Naive B cell (primary cell): ENCODE results near the gene PTCD1. TPM values are rescaled to one million over a fixed set of nuclear protein-coding genes. Genes with fewer than 3 reads are reported as not detected.
"Not testable (repeated sequence)": the region's sequence is repeated elsewhere in the genome, so short reads cannot be mapped to it uniquely, and the experiment has no call there.

Experiments used
- ATAC-seq, 2 donors: fragments of 150-1000 bp; cut with Tn5 transposase; 2 replicates each; pipeline ENCODE4 v1.10.0; 2021; ENCODE audit warnings: low read depth in 2 of 2, mild to moderate bottlenecking in 2 of 2, moderate library complexity in 2 of 2
- DNase-seq: peaks from one replicate; pipeline ENCODE4 v3.0.0; 2022
- H3K27ac Mint-ChIP-seq, 6 donors: one replicate each; pipeline ENCODE4 v1.8.0; 2020 to 2022; ENCODE audit warnings: mild to moderate bottlenecking in 6 of 6, mixed read lengths in 6 of 6, moderate library complexity in 5 of 6, inconsistent platforms in 2 of 6
- H3K27me3 Mint-ChIP-seq, 3 donors: one replicate each; pipeline ENCODE4 v1.8.0; 2021 to 2022; ENCODE audit warnings: mixed read lengths in 3 of 3, mild to moderate bottlenecking in 1 of 3
- H3K36me3 Mint-ChIP-seq, 2 donors: one replicate each; pipeline ENCODE4 v1.8.0; 2020 to 2022; ENCODE audit warnings: mixed read lengths in 2 of 2, inconsistent platforms in 1 of 2, mild to moderate bottlenecking in 1 of 2
- H3K4me1 Mint-ChIP-seq, 3 donors: one replicate each; pipeline ENCODE4 v1.8.0; 2020 to 2022; ENCODE audit warnings: mixed read lengths in 3 of 3, inconsistent platforms in 1 of 3, mild to moderate bottlenecking in 1 of 3, moderate library complexity in 1 of 3
- H3K4me3 Mint-ChIP-seq, 8 donors: one replicate each; pipeline ENCODE4 v1.8.0; 2020 to 2022; ENCODE audit warnings: mild to moderate bottlenecking in 8 of 8, mixed read lengths in 8 of 8, moderate library complexity in 8 of 8, inconsistent platforms in 2 of 8
- H3K9me3 Mint-ChIP-seq, 7 donors: one replicate each; pipeline ENCODE4 v1.8.0; 2020 to 2022; ENCODE audit warnings: mixed read lengths in 7 of 7, mild to moderate bottlenecking in 5 of 7, inconsistent platforms in 2 of 7, moderate library complexity in 1 of 7
- polyA plus RNA-seq, 6 donors: library from polyadenylated mRNA; unstranded; fragments of 300-500 nt; fragmentation: Illumina TruSeq; gene quantifications; one replicate each; pipeline ENCODE4 v1.2.3, GENCODE V29; 2021; ENCODE audit warnings: low read depth in 6 of 6

Gene PTCD1
- polyA plus RNA-seq, 6 donors from 2014 or later, result 2.3 to 6.3 (median 3.5) TPM

DNA sequence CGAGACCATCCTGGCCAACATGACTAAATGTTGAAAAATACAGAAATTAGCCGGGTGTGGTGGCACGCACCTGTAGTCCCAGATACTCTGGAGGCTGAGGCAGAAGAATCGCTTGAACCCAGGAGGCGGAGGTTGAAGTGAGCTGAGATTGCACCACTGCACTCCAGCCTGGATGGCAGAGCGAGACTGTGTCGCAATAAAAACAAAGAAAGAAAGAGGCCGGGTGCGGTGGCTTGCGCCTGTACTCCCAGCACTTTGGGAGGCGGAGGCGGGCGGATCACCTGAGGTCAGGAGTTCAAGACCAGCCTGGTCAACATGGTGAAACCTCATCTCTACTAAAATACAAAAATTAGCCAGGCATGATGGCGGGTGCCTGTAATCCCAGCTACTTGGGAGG, 51.4 kb downstream of the PTCD1 start:
- not testable (repeated sequence) for H3K27me3 Mint-ChIP-seq, H3K9me3 Mint-ChIP-seq, H3K36me3 Mint-ChIP-seq, DNase-seq, ATAC-seq
- Mint-ChIP-seq H3K4me1 (peaks cover 13 to 42% (median 27%) of the 10 kb centered on the region in 3 donors), H3K27ac (peak overlapping the region in 2 of 6 donors; percentile 42 to 94), H3K4me3 (peak overlapping the region in 1 of 8 donors; percentile 21)

GRCh38 chr7:99386584-99387238, 51.9 kb downstream of the PTCD1 start:
- ATAC-seq (peak; percentile 53 to 65), DNase-seq (peak; percentile 25)
- H3K36me3 Mint-ChIP-seq, result no peaks in the 10 kb centered on the region
- peaks cover 13 to 42% (median 27%) of the 10 kb centered on the region in 3 donors for H3K4me1 Mint-ChIP-seq
- H3K4me3 Mint-ChIP-seq, result no peak overlapping the region
- no peaks in the 10 kb centered on the region for H3K9me3 Mint-ChIP-seq
- peak overlapping the region in 4 of 6 donors; percentile 42 to 94 (median 82) for H3K27ac Mint-ChIP-seq
- no peaks in the 10 kb centered on the region for H3K27me3 Mint-ChIP-seq

GRCh38 chr7:99385564-99385963, 53.0 kb downstream of the PTCD1 start:
- no peaks in the 10 kb centered on the region for H3K27me3 Mint-ChIP-seq
- no peaks in the 10 kb centered on the region for H3K36me3 Mint-ChIP-seq
- DNase-seq, result no peak
- peaks cover 21 to 52% (median 38%) of the 10 kb centered on the region in 3 donors for H3K4me1 Mint-ChIP-seq
- no peaks in the 10 kb centered on the region for H3K9me3 Mint-ChIP-seq
- no peak overlapping the region for H3K4me3 Mint-ChIP-seq
- ATAC-seq, result no peak
- peak overlapping the region in 4 of 6 donors; percentile 30 to 94 (median 68) for H3K27ac Mint-ChIP-seq

GRCh38 chr7:99384523-99384922, 54.1 kb downstream of the PTCD1 start:
- Mint-ChIP-seq H3K36me3 (no peaks in the 10 kb centered on the region), H3K4me3 (peak overlapping the region in 2 of 8 donors; percentile 1 to 16), H3K4me1 (peaks cover 28 to 62% (median 48%) of the 10 kb centered on the region in 3 donors), H3K9me3 (no peaks in the 10 kb centered on the region), H3K27me3 (no peaks in the 10 kb centered on the region), H3K27ac (peak overlapping the region in 5 of 6 donors; percentile 42 to 94 (median 86))
- ATAC-seq (no peak), DNase-seq (no peak)

- DNase-seq, result no peak
- H3K36me3 Mint-ChIP-seq, result peaks cover 0 to 5% of the 10 kb centered on the region in 2 donors
- H3K4me3 Mint-ChIP-seq, result peak overlapping the region in 2 of 8 donors; percentile 1 to 5
- H3K9me3 Mint-ChIP-seq, result no peaks in the 10 kb centered on the region
- H3K4me1 Mint-ChIP-seq, result peaks cover 34 to 69% (median 55%) of the 10 kb centered on the region in 3 donors
- ATAC-seq, result no peak
- peak overlapping the region in 5 of 6 donors; percentile 56 to 94 (median 89) for H3K27ac Mint-ChIP-seq
- no peaks in the 10 kb centered on the region for H3K27me3 Mint-ChIP-seq
Measured at GRCh38 chr7:99383791-99384370, 54.7 kb downstream of the PTCD1 start.

DNA sequence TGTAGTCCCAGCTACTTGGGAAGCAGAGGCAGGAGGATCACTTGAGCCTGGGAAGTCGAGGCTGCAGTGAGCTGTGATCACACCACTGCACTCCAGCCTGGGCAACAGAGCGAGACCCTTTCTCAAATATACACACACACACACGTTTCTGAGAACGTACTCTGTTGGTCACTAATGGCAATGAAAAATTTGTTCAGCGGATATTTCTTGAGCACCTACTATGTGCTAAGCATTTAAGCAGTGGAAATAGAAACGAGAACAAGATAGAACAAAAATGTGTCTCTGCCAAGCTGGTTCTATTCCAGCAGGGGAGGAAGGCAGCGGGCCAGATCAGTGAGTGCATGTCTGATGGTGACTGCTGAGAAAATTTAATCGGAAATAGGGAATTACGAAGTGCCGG, 55.4 kb downstream of the PTCD1 start:
- H3K9me3 Mint-ChIP-seq, result no peaks in the 10 kb centered on the region
- peaks cover 0 to 5% of the 10 kb centered on the region in 2 donors for H3K36me3 Mint-ChIP-seq
- ATAC-seq, result no peak
- H3K4me1 Mint-ChIP-seq, result peaks cover 34 to 73% (median 58%) of the 10 kb centered on the region in 3 donors
- H3K4me3 Mint-ChIP-seq, result no peak overlapping the region
- no peaks in the 10 kb centered on the region for H3K27me3 Mint-ChIP-seq
- DNase-seq, result no peak
- peak overlapping the region in 5 of 6 donors; percentile 41 to 94 (median 89) for H3K27ac Mint-ChIP-seq

DNA sequence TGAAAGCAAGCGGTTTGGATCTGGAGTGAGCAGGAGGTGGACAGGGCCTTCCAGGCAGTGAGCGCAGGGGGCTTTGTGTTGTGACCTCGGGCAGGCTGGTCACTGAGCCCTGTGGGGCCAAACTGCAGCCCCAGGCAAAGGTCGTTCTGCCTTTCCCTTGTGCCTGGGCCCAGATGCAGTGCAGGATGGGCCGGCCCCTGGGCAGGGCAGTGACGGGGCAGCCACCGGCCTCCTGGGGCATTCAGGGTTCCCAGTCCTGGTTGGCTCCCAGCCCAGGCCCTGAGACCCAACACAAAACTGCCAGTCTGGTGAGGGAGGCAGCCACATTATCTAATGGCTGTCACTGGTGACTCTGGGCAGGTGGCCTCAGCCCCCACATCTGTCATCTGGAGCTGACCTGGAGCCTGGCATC, 56.9 kb downstream of the PTCD1 start:
- peaks cover 38 to 82% (median 74%) of the 10 kb centered on the region in 3 donors for H3K4me1 Mint-ChIP-seq
- no peak for DNase-seq
- H3K27ac Mint-ChIP-seq, result peak overlapping the region in 5 of 6 donors; percentile 44 to 99 (median 99)

DNA sequence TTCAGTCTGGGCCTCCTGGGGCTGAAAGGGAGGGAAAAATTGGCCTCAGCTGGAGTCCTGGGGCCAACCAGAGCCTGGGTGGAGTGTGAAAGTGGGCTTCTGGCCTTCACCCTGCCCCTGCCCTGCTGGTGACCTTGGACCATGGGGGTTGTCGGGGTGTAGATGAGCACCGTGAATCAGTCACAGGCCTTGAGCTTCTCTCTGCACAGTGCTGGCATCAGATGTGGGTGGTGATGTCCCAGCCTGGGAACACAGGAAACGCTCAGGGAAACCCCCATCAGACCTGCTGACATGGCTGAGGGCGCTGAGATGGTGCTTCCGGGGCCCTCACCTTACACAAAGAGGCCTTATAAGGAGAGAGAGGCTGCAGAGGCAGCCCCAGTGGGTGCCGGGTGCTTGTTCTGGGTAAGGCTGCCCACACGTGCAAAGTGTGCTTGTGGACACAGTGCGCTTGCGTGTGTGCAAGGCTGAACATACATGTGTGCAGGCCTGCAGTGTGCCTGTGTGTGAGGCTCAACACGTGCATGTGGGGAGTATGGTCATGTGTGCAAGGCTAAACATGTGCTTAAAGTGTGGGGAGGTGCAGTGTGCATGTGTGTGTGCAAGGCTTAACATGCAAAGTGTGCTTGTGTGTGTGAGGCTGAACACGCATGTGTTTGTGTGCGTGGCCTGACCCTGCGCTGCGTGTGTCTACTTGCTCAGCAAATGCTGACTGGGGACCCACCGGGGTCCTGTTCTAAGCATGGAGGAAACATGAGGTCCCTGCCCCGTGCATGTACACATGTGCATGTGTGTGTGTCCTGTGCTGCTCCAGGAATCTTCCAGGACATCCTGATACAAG, 57.6 kb downstream of the PTCD1 start:
- ATAC-seq (peak; percentile 82 to 87), DNase-seq (peak; percentile 88)
- H3K27ac Mint-ChIP-seq, result peak overlapping the region; percentile 94 to 99 (median 98)
- H3K9me3 Mint-ChIP-seq, result no peaks in the 10 kb centered on the region
- peaks cover 35 to 82% (median 72%) of the 10 kb centered on the region in 3 donors for H3K4me1 Mint-ChIP-seq
- peak overlapping the region; percentile 80 to 93 (median 87) for H3K4me3 Mint-ChIP-seq
- peaks cover 0 to 5% of the 10 kb centered on the region in 2 donors for H3K36me3 Mint-ChIP-seq
- no peaks in the 10 kb centered on the region for H3K27me3 Mint-ChIP-seq

More for the DNA sequence above, 56.9 kb downstream of the PTCD1 start:
- Mint-ChIP-seq H3K4me3 (peak overlapping the region in 7 of 8 donors; percentile 80 to 93 (median 89)), H3K36me3 (peaks cover 0 to 5% of the 10 kb centered on the region in 2 donors), H3K9me3 (no peaks in the 10 kb centered on the region), H3K27me3 (no peaks in the 10 kb centered on the region)
- ATAC-seq, result no peak

GRCh38 chr7:99380032-99380822, 58.4 kb downstream of the PTCD1 start:
- peak overlapping the region; percentile 94 to 99 (median 98) for H3K27ac Mint-ChIP-seq
- DNase-seq (peak; percentile 83), ATAC-seq (peak; percentile 54 to 61)
- H3K9me3 Mint-ChIP-seq, result no peaks in the 10 kb centered on the region
- H3K36me3 Mint-ChIP-seq, result peaks cover 0 to 5% of the 10 kb centered on the region in 2 donors
- no peaks in the 10 kb centered on the region for H3K27me3 Mint-ChIP-seq
- peak overlapping the region; percentile 80 to 93 (median 88) for H3K4me3 Mint-ChIP-seq
- H3K4me1 Mint-ChIP-seq, result peaks cover 34 to 85% (median 64%) of the 10 kb centered on the region in 3 donors

DNA sequence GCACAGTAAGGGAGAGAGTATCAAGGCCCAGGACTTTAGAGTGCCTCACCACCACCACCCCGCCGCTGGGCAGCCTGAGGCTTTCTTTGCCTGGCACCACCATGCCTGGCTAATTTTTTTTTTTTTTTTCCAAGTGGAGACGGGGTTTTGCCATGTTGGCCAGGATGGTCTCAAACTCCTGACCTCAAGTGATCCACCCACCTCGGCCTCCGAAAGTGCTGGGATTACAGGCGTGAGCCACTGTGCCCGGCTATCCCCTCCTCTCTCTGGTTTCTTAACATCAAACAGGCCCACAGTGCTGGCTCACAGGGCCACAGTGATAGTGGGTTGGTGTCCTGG, 58.9 kb downstream of the PTCD1 start:
- Mint-ChIP-seq H3K27ac (peak overlapping the region; percentile 94 to 99 (median 98)), H3K4me1 (peaks cover 34 to 83% (median 59%) of the 10 kb centered on the region in 3 donors), H3K4me3 (peak overlapping the region; percentile 80 to 93 (median 88))
- not testable (repeated sequence) for H3K27me3 Mint-ChIP-seq, DNase-seq, H3K9me3 Mint-ChIP-seq, ATAC-seq, H3K36me3 Mint-ChIP-seq

GRCh38 chr7:99379043-99379577, 59.5 kb downstream of the PTCD1 start:
- Mint-ChIP-seq H3K27ac (peak overlapping the region; percentile 94 to 99 (median 98)), H3K9me3 (no peaks in the 10 kb centered on the region), H3K4me1 (peaks cover 32 to 78% (median 59%) of the 10 kb centered on the region in 3 donors), H3K36me3 (peaks cover 0 to 5% of the 10 kb centered on the region in 2 donors), H3K27me3 (no peaks in the 10 kb centered on the region), H3K4me3 (peak overlapping the region; percentile 80 to 93 (median 86))
- ATAC-seq (no peak), DNase-seq (peak; percentile 47)

DNA sequence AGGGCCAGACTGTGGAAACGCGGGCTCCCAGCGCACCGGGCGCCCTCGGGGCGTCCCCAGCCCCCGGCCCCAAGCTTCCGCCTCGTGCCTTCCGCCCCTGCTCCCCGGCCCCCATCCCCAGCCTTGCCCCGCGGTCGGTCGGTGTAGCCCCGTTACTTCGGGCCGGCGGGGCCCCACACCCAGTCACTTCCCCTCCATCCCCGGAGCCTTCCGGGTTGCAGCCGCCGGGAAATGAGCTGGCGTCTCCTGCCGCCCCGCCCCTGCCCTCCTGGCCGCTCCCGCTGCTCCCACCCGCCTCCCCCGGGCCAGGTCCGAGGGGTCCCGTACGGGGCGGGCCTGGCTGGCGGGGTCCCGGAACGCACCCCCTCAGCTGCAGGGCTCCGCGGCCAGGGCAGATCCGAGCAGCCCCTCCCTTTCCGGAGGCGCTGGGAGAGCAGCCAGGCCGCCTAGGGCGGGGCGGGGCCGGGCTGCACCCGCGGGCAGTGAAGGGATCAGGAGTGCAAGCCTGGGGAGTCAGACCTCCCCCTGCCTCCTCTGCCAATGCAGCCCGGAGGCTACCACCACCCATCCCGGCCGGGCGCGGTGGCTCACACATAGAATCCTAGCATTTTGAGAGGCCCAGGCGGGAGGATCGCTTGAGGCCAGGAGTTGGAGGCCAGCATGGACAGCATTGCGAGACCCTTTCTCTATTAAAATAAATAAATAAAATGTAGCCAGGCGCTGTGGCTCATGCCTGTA, 63.4 kb downstream of the PTCD1 start:
- Mint-ChIP-seq H3K27ac (peak overlapping the region in 5 of 6 donors; percentile 15 to 94 (median 75)), H3K4me3 (peak overlapping the region; percentile 74 to 93 (median 82)), H3K36me3 (peaks cover 0 to 5% of the 10 kb centered on the region in 2 donors), H3K4me1 (peaks cover 19 to 51% (median 39%) of the 10 kb centered on the region in 3 donors), H3K9me3 (no peaks in the 10 kb centered on the region), H3K27me3 (no peaks in the 10 kb centered on the region)
- peak; percentile 66 for DNase-seq
- peak; percentile 36 to 37 for ATAC-seq
